ENCODE measurements around the gene ZNF518A.

Gene ZNF518A

GRCh38 chr10:96211764-96212163 is 81.7 kb downstream of the ZNF518A start:
- H3K27ac ChIP-seq (ENCODE audit: low read depth, low read length): no peak overlapping the region
- no peaks in the 10 kb centered on the region for H3K79me2 ChIP-seq (ENCODE audit: control insufficient read depth, low read length)
- H3F3A ChIP-seq (ENCODE audit: control insufficient read depth, insufficient read depth): 0 out of 2 replicates have a peak, but pooled peaks cover 4% of the 10 kb centered on the region
- no peaks in the 10 kb centered on the region for H3K27me3 ChIP-seq (ENCODE audit: control insufficient read depth, low read length)
- H3K4me2 ChIP-seq (ENCODE audit: low read length): no peak overlapping the region
- H3K4me1 ChIP-seq (ENCODE audit: control insufficient read depth, low read length): no peaks in the 10 kb centered on the region
- H3K9me2 ChIP-seq (replicated peaks; ENCODE audit: control insufficient read depth, low read length): no peaks in the 10 kb centered on the region
- TF ChIP-seq, protein P1, sequence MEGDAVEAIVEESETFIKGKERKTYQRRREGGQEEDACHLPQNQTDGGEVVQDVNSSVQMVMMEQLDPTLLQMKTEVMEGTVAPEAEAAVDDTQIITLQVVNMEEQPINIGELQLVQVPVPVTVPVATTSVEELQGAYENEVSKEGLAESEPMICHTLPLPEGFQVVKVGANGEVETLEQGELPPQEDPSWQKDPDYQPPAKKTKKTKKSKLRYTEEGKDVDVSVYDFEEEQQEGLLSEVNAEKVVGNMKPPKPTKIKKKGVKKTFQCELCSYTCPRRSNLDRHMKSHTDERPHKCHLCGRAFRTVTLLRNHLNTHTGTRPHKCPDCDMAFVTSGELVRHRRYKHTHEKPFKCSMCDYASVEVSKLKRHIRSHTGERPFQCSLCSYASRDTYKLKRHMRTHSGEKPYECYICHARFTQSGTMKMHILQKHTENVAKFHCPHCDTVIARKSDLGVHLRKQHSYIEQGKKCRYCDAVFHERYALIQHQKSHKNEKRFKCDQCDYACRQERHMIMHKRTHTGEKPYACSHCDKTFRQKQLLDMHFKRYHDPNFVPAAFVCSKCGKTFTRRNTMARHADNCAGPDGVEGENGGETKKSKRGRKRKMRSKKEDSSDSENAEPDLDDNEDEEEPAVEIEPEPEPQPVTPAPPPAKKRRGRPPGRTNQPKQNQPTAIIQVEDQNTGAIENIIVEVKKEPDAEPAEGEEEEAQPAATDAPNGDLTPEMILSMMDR (IDR thresholded peaks at IDR 0.05; ENCODE audit: low read depth, low read length, poor library complexity, severe bottlenecking): no peak
- TF ChIP-seq EZH2phosphoT487 (IDR thresholded peaks at IDR 0.05; ENCODE audit: borderline replicate concordance, low read length): no peak
- no peaks in the 10 kb centered on the region for H3K9me3 ChIP-seq (ENCODE audit: control insufficient read depth, insufficient read depth, low read length)
- H3K36me3 ChIP-seq (ENCODE audit: control insufficient read depth, low read length): peaks cover 97% of the 10 kb centered on the region
- no peak overlapping the region for H3K4me3 ChIP-seq (ENCODE audit: low read length)
- no peaks in the 10 kb centered on the region for H4K20me1 ChIP-seq (ENCODE audit: control insufficient read depth, insufficient read depth, low read depth, low read length)

DNA sequence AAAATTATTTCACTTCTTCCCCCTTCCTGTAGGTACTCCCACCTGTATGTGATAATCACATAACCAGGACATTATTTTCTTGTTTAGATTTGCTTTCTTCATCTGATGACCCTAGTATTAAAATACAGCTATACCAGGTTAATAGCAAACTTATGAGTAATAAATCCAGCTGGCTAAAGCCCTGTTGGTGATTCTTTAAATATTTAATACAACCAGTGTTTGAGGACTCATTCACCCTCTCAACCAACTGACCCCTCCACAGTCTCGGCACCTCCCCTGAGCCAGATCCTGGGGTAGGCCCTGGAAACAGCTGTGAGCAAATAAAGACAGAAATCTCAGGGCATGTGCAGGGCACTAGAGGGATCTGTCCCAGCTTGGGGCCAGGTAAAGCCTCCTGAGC is 82.8 kb downstream of the ZNF518A start:
- H3F3A ChIP-seq (ENCODE audit: control insufficient read depth, insufficient read depth): 0 out of 2 replicates have a peak, but pooled peaks cover 4% of the 10 kb centered on the region
- no peaks in the 10 kb centered on the region for H3K4me1 ChIP-seq (ENCODE audit: control insufficient read depth, low read length)
- H3K27ac ChIP-seq (ENCODE audit: low read depth, low read length): no peak overlapping the region
- no peaks in the 10 kb centered on the region for H3K27me3 ChIP-seq (ENCODE audit: control insufficient read depth, low read length)
- no peaks in the 10 kb centered on the region for H3K9me2 ChIP-seq (replicated peaks; ENCODE audit: control insufficient read depth, low read length)
- no peak for TF ChIP-seq EZH2phosphoT487 (IDR thresholded peaks at IDR 0.05; ENCODE audit: borderline replicate concordance, low read length)
- TF ChIP-seq, protein P1 (IDR thresholded peaks at IDR 0.05; ENCODE audit: low read depth, low read length, poor library complexity, severe bottlenecking): no peak
- no peaks in the 10 kb centered on the region for H3K79me2 ChIP-seq (ENCODE audit: control insufficient read depth, low read length)
- peaks cover 95% of the 10 kb centered on the region for H3K36me3 ChIP-seq (ENCODE audit: control insufficient read depth, low read length)
- H4K20me1 ChIP-seq (ENCODE audit: control insufficient read depth, insufficient read depth, low read depth, low read length): no peaks in the 10 kb centered on the region
- no peak overlapping the region for H3K4me2 ChIP-seq (ENCODE audit: low read length)
- H3K4me3 ChIP-seq (ENCODE audit: low read length): no peak overlapping the region
- H3K9me3 ChIP-seq (ENCODE audit: control insufficient read depth, insufficient read depth, low read length): no peaks in the 10 kb centered on the region
